H9 (cell line): Measurements from ENCODE around the gene SGSM2. TPM values are rescaled to one million over a fixed set of nuclear protein-coding genes. Genes with fewer than 3 reads are reported as not detected.

Source experiments
- DNase-seq: peaks from one replicate; pipeline ENCODE4 v3.0.0-alpha.2; 2017
- H2AFZ ChIP-seq: one replicate; pipeline ENCODE4 v1.6.1; 2013; ENCODE audit warnings: mild to moderate bottlenecking, low read length, control low read depth, moderate library complexity
- H2AK5ac ChIP-seq: 2 replicates; pipeline ENCODE4 v1.6.1; 2013; ENCODE audit warnings: low read length, control low read depth, mixed read lengths; ENCODE audit not compliant: insufficient read length
- H2BK120ac ChIP-seq: one replicate; pipeline ENCODE4 v1.6.1; 2013; ENCODE audit warnings: low read depth, mild to moderate bottlenecking, low read length, control low read depth, inconsistent platforms; ENCODE audit not compliant: poor library complexity, severe bottlenecking
- H2BK12ac ChIP-seq: 2 replicates; pipeline ENCODE4 v1.6.1; 2013; ENCODE audit warnings: low read length, control low read depth, mixed read lengths, low read depth; ENCODE audit not compliant: insufficient read length
- H2BK15ac ChIP-seq: 2 replicates; pipeline ENCODE4 v1.6.1; 2013; ENCODE audit warnings: low read depth, low read length, control low read depth
- H2BK20ac ChIP-seq: one replicate; pipeline ENCODE4 v1.6.1; 2013; ENCODE audit warnings: low read depth, mild to moderate bottlenecking, low read length, control low read depth, inconsistent platforms; ENCODE audit not compliant: poor library complexity, severe bottlenecking
- H2BK5ac ChIP-seq: 2 replicates; pipeline ENCODE4 v1.6.1; 2013; ENCODE audit warnings: low read length, control low read depth, mixed read lengths; ENCODE audit not compliant: insufficient read length
- H3K14ac ChIP-seq: 2 replicates; pipeline ENCODE4 v1.6.1; 2013; ENCODE audit warnings: low read length, control low read depth; ENCODE audit not compliant: insufficient read depth
- H3K18ac ChIP-seq: 2 replicates; pipeline ENCODE4 v1.6.1; 2013; ENCODE audit warnings: low read depth, mild to moderate bottlenecking, mixed read lengths, low read length, control low read depth; ENCODE audit not compliant: insufficient read length
- H3K23ac ChIP-seq: 2 replicates; pipeline ENCODE4 v1.6.1; 2013; ENCODE audit warnings: low read length, control low read depth, mixed read lengths, low read depth; ENCODE audit not compliant: insufficient read length
- H3K23me2 ChIP-seq: 2 replicates; pipeline ENCODE4 v1.6.1; 2013; ENCODE audit warnings: low read depth, mild to moderate bottlenecking, mixed read lengths, low read length, control low read depth; ENCODE audit not compliant: insufficient read length, poor library complexity, severe bottlenecking
- H3K27ac ChIP-seq: 2 replicates; pipeline ENCODE4 v1.5.1; 2013; ENCODE audit warnings: low read length, control low read depth, mixed read lengths, low read depth; ENCODE audit not compliant: insufficient read length
- H3K27me3 ChIP-seq: 2 replicates; pipeline ENCODE4 v1.6.1; 2013; ENCODE audit warnings: low read length, control low read depth, inconsistent platforms; ENCODE audit not compliant: insufficient read depth
- H3K4ac ChIP-seq: 2 replicates; pipeline ENCODE4 v1.6.1; 2013; ENCODE audit warnings: low read depth, mild to moderate bottlenecking, control low read depth, inconsistent platforms, low read length, moderate library complexity
- H3K4me1 ChIP-seq: 2 replicates; pipeline ENCODE4 v1.6.1; 2013; ENCODE audit warnings: low read length, control low read depth, inconsistent platforms; ENCODE audit not compliant: insufficient read depth
- H3K4me2 ChIP-seq: 2 replicates; pipeline ENCODE4 v1.6.1; 2013; ENCODE audit warnings: low read length, control low read depth, mixed read lengths; ENCODE audit not compliant: insufficient read length, insufficient read depth
- H3K56ac ChIP-seq: 2 replicates; pipeline ENCODE4 v1.6.1; 2013; ENCODE audit warnings: low read depth, mild to moderate bottlenecking, mixed read lengths, low read length, control low read depth; ENCODE audit not compliant: insufficient read length
- H3K79me1 ChIP-seq: 2 replicates; pipeline ENCODE4 v1.6.1; 2013; ENCODE audit warnings: low read depth, mild to moderate bottlenecking, moderate library complexity, low read length, control low read depth, inconsistent platforms; ENCODE audit not compliant: insufficient read depth, poor library complexity, severe bottlenecking
- H3K79me2 ChIP-seq: 2 replicates; pipeline ENCODE4 v1.6.1; 2013; ENCODE audit warnings: low read length, control low read depth, inconsistent platforms; ENCODE audit not compliant: insufficient read depth
- H3K9ac ChIP-seq: 2 replicates; pipeline ENCODE4 v1.6.1; 2013; ENCODE audit warnings: low read length, control low read depth, mixed read lengths; ENCODE audit not compliant: insufficient read length; ENCODE audit errors: extremely low read depth
- H3K9me3 ChIP-seq: one replicate; pipeline ENCODE4 v1.6.1; 2013; ENCODE audit warnings: low read depth, low read length, inconsistent platforms; ENCODE audit not compliant: control insufficient read depth
- H3T11ph ChIP-seq: one replicate; pipeline ENCODE4 v1.6.1; 2013; ENCODE audit warnings: mild to moderate bottlenecking, low read length, control low read depth, inconsistent platforms
- H4K20me1 ChIP-seq: one replicate; pipeline ENCODE4 v1.6.1; 2013; ENCODE audit not compliant: control insufficient read depth, insufficient read length, insufficient read depth
- H4K5ac ChIP-seq: 2 replicates; pipeline ENCODE4 v1.6.1; 2013; ENCODE audit warnings: low read depth, mild to moderate bottlenecking, mixed read lengths, low read length, control low read depth; ENCODE audit not compliant: insufficient read length
- H4K8ac ChIP-seq: replicated peaks from 2 replicates; pipeline ENCODE4 v1.6.1; 2013; ENCODE audit warnings: low read length, control low read depth, mixed read lengths, low read depth; ENCODE audit not compliant: insufficient read length
- H4K91ac ChIP-seq: 2 replicates; pipeline ENCODE4 v1.6.1; 2013; ENCODE audit warnings: low read depth, mild to moderate bottlenecking, moderate library complexity, mixed read lengths, low read length, control low read depth; ENCODE audit not compliant: insufficient read length
- H3K27ac Mint-ChIP-seq, 3 experiments: 2 replicates in 2 of 3; 3 replicates in 1 of 3; pipeline ENCODE4 v1.8.0; 2020 to 2021; ENCODE audit warnings: mixed read lengths in 3 of 3, mild to moderate bottlenecking in 1 of 3, moderate library complexity in 1 of 3
- H3K27me3 Mint-ChIP-seq: 2 replicates; pipeline ENCODE4 v1.8.0; 2021; ENCODE audit warnings: low read depth, mild to moderate bottlenecking, moderate library complexity, mixed read lengths
- H3K36me3 Mint-ChIP-seq, 3 experiments: 2 replicates in 2 of 3; 3 replicates in 1 of 3; pipeline ENCODE4 v1.8.0; 2020 to 2021; ENCODE audit warnings: low read depth in 3 of 3, mixed read lengths in 3 of 3; ENCODE audit not compliant: insufficient read depth in 1 of 3
- H3K4me1 Mint-ChIP-seq, 2 experiments: 2 replicates each; pipeline ENCODE4 v1.8.0; 2020; ENCODE audit warnings: mixed read lengths in 2 of 2
- H3K4me3 Mint-ChIP-seq, 2 experiments: 2 replicates in 1 of 2; 3 replicates in 1 of 2; pipeline ENCODE4 v1.8.0; 2020 to 2021; ENCODE audit warnings: mild to moderate bottlenecking in 2 of 2, mixed read lengths in 2 of 2, moderate library complexity in 1 of 2
- H3K9me3 Mint-ChIP-seq, 2 experiments: 2 replicates in 1 of 2; 3 replicates in 1 of 2; pipeline ENCODE4 v1.8.0; 2020; ENCODE audit warnings: mild to moderate bottlenecking in 2 of 2, mixed read lengths in 2 of 2, moderate library complexity in 1 of 2
- WGBS: extraction: QIAGEN DNeasy Blood & Tissue Kit; methylation state at CpG from one replicate; pipeline ENCODE4 v1.1.7; 2013; ENCODE audit warnings: missing lambda C conversion rate, low lambda C conversion rate, mixed read lengths; ENCODE audit not compliant: insufficient read length; ENCODE audit errors: extremely low coverage; 5-methylcytosine and 5-hydroxymethylcytosine counted together
- total RNA-seq: library from RNA; stranded (reverse); gene quantifications from 2 replicates; pipeline ENCODE4 v1.2.1, GENCODE V29; 2021
- TF ChIP-seq, protein P1 (sequence below): fragments of 200-600 bp; sonication (generic); conservative IDR thresholded peaks from 3 replicates; pipeline ENCODE4 v1.8.0; 2021; ENCODE audit warnings: antibody characterized with exemption, mild to moderate bottlenecking

SGSM2 gene
- total RNA-seq, 1 experiment from 2014 or later = 45.6 TPM

- H4K8ac ChIP-seq = no peak overlapping the region
- no peak overlapping the region for H4K91ac ChIP-seq
- Mint-ChIP-seq H3K9me3 (no peaks in the 10 kb centered on the region), H3K27ac (no peak overlapping the region), H3K36me3 (peaks cover 5 to 37% (median 27%) of the 10 kb centered on the region in 3 experiments; a peak in 6 of 7 replicates), H3K27me3 (no peaks in the 10 kb centered on the region), H3K4me3 (no peak overlapping the region), H3K4me1 (peaks cover 29 to 41% of the 10 kb centered on the region in 2 experiments)
- H3K18ac ChIP-seq = no peak overlapping the region
- H2AK5ac ChIP-seq = no peak overlapping the region
- H3K23ac ChIP-seq = no peak overlapping the region
- H2BK15ac ChIP-seq = no peak overlapping the region
- no peaks in the 10 kb centered on the region for H4K20me1 ChIP-seq
- no peak overlapping the region for H3K9ac ChIP-seq
- H2BK120ac ChIP-seq = no peak overlapping the region
- no peak overlapping the region for H3K4me2 ChIP-seq
- H2BK5ac ChIP-seq = no peak overlapping the region
- no peak for DNase-seq
- H2BK20ac ChIP-seq = no peak overlapping the region
- no peak overlapping the region for H4K5ac ChIP-seq
- no peaks in the 10 kb centered on the region for H3K9me3 ChIP-seq
- H2BK12ac ChIP-seq = no peak overlapping the region
- H3K79me1 ChIP-seq = no peaks in the 10 kb centered on the region
- no peaks in the 10 kb centered on the region; the same call in 1 of the 2 replicates for H3K4me1 ChIP-seq
- H3K14ac ChIP-seq = no peak overlapping the region
- H3K4ac ChIP-seq = no peak overlapping the region
- H2AFZ ChIP-seq = no peak overlapping the region
- no CpG with 5 or more reads among the region's 41 CpGs for WGBS
- no peaks in the 10 kb centered on the region for H3K23me2 ChIP-seq
- no peaks in the 10 kb centered on the region for H3K79me2 ChIP-seq
- no peak overlapping the region for H3K56ac ChIP-seq
- no peaks in the 10 kb centered on the region for H3K27me3 ChIP-seq
- H3K27ac ChIP-seq = no peak overlapping the region
- TF ChIP-seq, protein P1, sequence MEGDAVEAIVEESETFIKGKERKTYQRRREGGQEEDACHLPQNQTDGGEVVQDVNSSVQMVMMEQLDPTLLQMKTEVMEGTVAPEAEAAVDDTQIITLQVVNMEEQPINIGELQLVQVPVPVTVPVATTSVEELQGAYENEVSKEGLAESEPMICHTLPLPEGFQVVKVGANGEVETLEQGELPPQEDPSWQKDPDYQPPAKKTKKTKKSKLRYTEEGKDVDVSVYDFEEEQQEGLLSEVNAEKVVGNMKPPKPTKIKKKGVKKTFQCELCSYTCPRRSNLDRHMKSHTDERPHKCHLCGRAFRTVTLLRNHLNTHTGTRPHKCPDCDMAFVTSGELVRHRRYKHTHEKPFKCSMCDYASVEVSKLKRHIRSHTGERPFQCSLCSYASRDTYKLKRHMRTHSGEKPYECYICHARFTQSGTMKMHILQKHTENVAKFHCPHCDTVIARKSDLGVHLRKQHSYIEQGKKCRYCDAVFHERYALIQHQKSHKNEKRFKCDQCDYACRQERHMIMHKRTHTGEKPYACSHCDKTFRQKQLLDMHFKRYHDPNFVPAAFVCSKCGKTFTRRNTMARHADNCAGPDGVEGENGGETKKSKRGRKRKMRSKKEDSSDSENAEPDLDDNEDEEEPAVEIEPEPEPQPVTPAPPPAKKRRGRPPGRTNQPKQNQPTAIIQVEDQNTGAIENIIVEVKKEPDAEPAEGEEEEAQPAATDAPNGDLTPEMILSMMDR = no peak
- no peak overlapping the region for H3T11ph ChIP-seq
These were observed 50.1 kb downstream of the SGSM2 start for GRCh38 chr17:2387086-2388019.
